Transverse colon (tissue), 4 donors: Measurements from ENCODE around the gene CFAP97D2. TPM values are rescaled to one million over a fixed set of nuclear protein-coding genes. Genes with fewer than 3 reads are reported as not detected.
"Not testable (repeated sequence)": the region's sequence is repeated elsewhere in the genome, so short reads cannot be mapped to it uniquely, and the experiment has no call there.

Experiments
- DNase-seq: peaks from one replicate; pipeline ENCODE4 v3.0.0-alpha.2; 2019
- H3K27ac ChIP-seq, 4 donors: fragments of 200-600 bp; sonication (generic); 2 replicates each; pipeline ENCODE4 v1.5.1; 2016 to 2018; ENCODE audit warnings: inconsistent platforms in 4 of 4
- H3K27me3 ChIP-seq: fragments of 200-600 bp; sonication (generic); 2 replicates; pipeline ENCODE4 v1.5.1; 2017; ENCODE audit warnings: inconsistent platforms
- H3K36me3 ChIP-seq, 4 donors: fragments of 200-600 bp; sonication (generic); 2 replicates each; pipeline ENCODE4 v1.5.1; 2017 to 2019; ENCODE audit warnings: inconsistent platforms in 4 of 4
- H3K4me1 ChIP-seq, 4 donors: fragments of 200-600 bp; sonication (generic); 2 replicates each; pipeline ENCODE4 v1.5.1; 2017 to 2020; ENCODE audit warnings: inconsistent platforms in 4 of 4
- H3K4me3 ChIP-seq, 4 donors: fragments of 200-600 bp; sonication (generic); 1 replicate in 1 of 4; 2 replicates in 3 of 4; pipeline versions ENCODE4 v1.5.1 to v1.6.1; 2017 to 2019; ENCODE audit warnings: inconsistent platforms in 4 of 4
- H3K9me3 ChIP-seq, 2 donors: fragments of 200-600 bp; sonication (generic); 2 replicates each; pipeline ENCODE4 v1.5.1; 2017 to 2019; ENCODE audit warnings: inconsistent platforms in 2 of 2
- EP300 ChIP-seq: sonication (generic); formaldehyde crosslinking; IDR thresholded peaks from one replicate; pipeline ENCODE4 v1.6.1; 2017; ENCODE audit warnings: antibody characterized with exemption, low read depth
- POLR2A ChIP-seq: fragments of 450-650 bp; IDR thresholded peaks from one replicate; pipeline ENCODE4 v1.6.1; 2016; ENCODE audit warnings: antibody characterized with exemption, mild to moderate bottlenecking, moderate library complexity
- POLR2AphosphoS5 ChIP-seq, 3 donors: sonication (generic); formaldehyde crosslinking; IDR thresholded peaks; one replicate each; pipeline ENCODE4 v1.6.1; 2016; ENCODE audit warnings: antibody characterized with exemption in 3 of 3
- WGBS, 2 donors: methylation state at CpG; one replicate each; pipeline ENCODE4 v1.1.5; 2018; ENCODE audit warnings: low coverage in 1 of 2; 5-methylcytosine and 5-hydroxymethylcytosine counted together
- in situ Hi-C, 4 donors: fragments of 200-750 bp; cut with MboI; loops; one replicate each; pipeline versions ENCODE4 v1.15.0 to v1.15.1; 2017; ENCODE audit warnings: low sequenced_read_pairs in 3 of 4, low pct_ligation_motif_present in 1 of 4, low pct_unique_long_range_greater_than_20kb in 1 of 4
- intact Hi-C: fragments of 100-400 bp; cut with DNase I; formaldehyde crosslinking; loops from one replicate; pipeline ENCODE4 v1.15.1; 2023; ENCODE audit warnings: low total_unique reads
- total RNA-seq, 4 donors: library from RNA; depleted of rRNA; stranded (reverse); fragments of >200 nt; gene quantifications; one replicate each; pipeline ENCODE4 v1.1.0, GENCODE V29; 2016
- TF ChIP-seq, protein P1 (sequence below), 5 experiments: fragments of 200-600 bp in 3 of 5; fragments of 450-650 bp in 2 of 5; sonication (generic) in 3 of 5; IDR thresholded peaks; 1 replicate in 2 of 5; 2 replicates in 3 of 5; pipeline ENCODE4 v1.5.1; 2016 to 2017; ENCODE audit warnings: antibody characterized with exemption in 5 of 5, inconsistent platforms in 3 of 5, mild to moderate bottlenecking in 2 of 5, moderate library complexity in 1 of 5

The CFAP97D2 gene
- total RNA-seq, 4 donors from 2014 or later: not detected

GRCh38 chr13:114154476-114154875, 24.6 kb upstream of the CFAP97D2 start:
- Histone ChIP-seq H3K27ac (no peak overlapping the region), H3K27me3 (no peaks in the 10 kb centered on the region), H3K4me1 (peaks cover 3 to 24% (median 13%) of the 10 kb centered on the region in 4 donors), H3K4me3 (no peak overlapping the region), H3K9me3 (no peaks in the 10 kb centered on the region), H3K36me3 (no peaks in the 10 kb centered on the region)
- intact Hi-C loops (no loop called here), in situ Hi-C loops (no loop called here)
- TF ChIP-seq, protein P1, sequence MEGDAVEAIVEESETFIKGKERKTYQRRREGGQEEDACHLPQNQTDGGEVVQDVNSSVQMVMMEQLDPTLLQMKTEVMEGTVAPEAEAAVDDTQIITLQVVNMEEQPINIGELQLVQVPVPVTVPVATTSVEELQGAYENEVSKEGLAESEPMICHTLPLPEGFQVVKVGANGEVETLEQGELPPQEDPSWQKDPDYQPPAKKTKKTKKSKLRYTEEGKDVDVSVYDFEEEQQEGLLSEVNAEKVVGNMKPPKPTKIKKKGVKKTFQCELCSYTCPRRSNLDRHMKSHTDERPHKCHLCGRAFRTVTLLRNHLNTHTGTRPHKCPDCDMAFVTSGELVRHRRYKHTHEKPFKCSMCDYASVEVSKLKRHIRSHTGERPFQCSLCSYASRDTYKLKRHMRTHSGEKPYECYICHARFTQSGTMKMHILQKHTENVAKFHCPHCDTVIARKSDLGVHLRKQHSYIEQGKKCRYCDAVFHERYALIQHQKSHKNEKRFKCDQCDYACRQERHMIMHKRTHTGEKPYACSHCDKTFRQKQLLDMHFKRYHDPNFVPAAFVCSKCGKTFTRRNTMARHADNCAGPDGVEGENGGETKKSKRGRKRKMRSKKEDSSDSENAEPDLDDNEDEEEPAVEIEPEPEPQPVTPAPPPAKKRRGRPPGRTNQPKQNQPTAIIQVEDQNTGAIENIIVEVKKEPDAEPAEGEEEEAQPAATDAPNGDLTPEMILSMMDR (IDR thresholded peaks at IDR 0.05): no peak
- no peak for TF ChIP-seq POLR2A
- no peak for TF ChIP-seq EP300
- TF ChIP-seq POLR2AphosphoS5 (IDR thresholded peaks at IDR 0.05): no peak
- 82% methylated on average over 9 of the region's 9 CpGs; no CpG with 5 or more reads in 1 of the 2 donors for WGBS, 2 donors
- DNase-seq: no peak

GRCh38 chr13:114155320-114155719, 23.7 kb upstream of the CFAP97D2 start:
- 50% methylated on average over 1 of the region's 3 CpGs; no CpG with 5 or more reads in 1 of the 2 donors for WGBS, 2 donors
- Histone ChIP-seq H3K36me3 (no peaks in the 10 kb centered on the region), H3K27me3 (no peaks in the 10 kb centered on the region), H3K27ac (no peak overlapping the region), H3K4me3 (no peak overlapping the region), H3K9me3 (no peaks in the 10 kb centered on the region), H3K4me1 (peaks cover 3 to 24% (median 13%) of the 10 kb centered on the region in 4 donors)
- no peak for DNase-seq
- TF ChIP-seq POLR2A (no peak), POLR2AphosphoS5 (IDR thresholded peaks at IDR 0.05) (no peak), EP300 (no peak)
- TF ChIP-seq, protein P1 (IDR thresholded peaks at IDR 0.05): no peak
- intact Hi-C loops (no loop called here), in situ Hi-C loops (no loop called here)

DNA sequence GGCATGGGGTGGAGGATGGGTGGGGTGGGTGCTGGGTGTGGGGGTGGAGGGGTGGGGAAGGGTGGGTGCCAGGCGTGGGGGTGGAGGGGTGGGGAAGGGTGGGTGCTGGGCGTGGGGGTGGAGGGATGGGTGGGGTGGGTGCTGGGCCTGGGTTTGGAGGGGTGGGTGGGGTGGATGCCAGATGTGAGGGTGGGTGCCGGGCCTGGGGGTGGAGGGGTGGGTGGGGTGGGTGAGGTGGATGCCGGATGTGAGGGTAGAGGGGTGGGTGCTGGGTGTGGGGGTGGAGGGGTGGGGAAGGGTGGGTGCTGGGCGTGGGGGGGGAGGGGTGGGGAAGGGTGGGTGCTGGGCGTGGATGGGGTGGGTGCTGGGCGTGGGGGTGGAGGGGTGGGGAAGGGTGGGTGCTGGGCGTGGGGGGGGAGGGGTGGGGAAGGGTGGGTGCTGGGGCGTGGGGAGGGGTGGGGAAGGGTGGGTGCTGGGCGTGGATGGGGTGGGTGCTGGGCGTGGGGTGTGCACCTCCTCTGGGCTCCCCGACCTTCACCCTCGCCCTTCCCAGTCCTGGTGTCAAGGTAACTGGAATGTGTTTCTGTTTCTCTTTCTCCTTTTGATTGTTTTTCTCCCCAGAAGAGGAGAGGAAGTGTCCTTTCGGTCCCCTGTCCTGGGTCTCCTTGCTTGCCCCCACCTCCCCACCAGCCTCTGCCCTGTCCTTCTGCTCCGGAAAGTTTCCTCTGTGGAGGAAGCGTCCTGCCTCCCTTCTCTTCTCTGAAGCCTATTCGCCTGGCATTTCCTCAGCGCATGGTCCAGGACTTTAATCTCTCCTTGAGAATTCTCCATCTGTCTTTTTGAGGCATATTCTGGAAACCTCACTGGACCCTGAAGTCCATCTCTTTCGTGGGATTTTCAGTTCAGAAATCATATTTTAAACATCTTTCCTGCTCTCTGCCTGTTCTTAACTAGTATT, 22.9 kb upstream of the CFAP97D2 start:
- DNase-seq: no peak
- Histone ChIP-seq H3K27me3 (no peaks in the 10 kb centered on the region), H3K9me3 (no peaks in the 10 kb centered on the region), H3K4me3 (no peak overlapping the region), H3K4me1 (peaks cover 2 to 16% (median 8%) of the 10 kb centered on the region in 4 donors), H3K27ac (peak overlapping the region in 1 of 4 donors; percentile 34), H3K36me3 (no peaks in the 10 kb centered on the region)
- in situ Hi-C loops (no loop called here), intact Hi-C loops (no loop called here)
- TF ChIP-seq, protein P1 (IDR thresholded peaks at IDR 0.05): no peak
- TF ChIP-seq POLR2A (no peak), POLR2AphosphoS5 (IDR thresholded peaks at IDR 0.05) (no peak), EP300 (no peak)
- 25 to 42% methylated on average over 9 to 10 of the region's 19 CpGs for WGBS, 2 donors

DNA sequence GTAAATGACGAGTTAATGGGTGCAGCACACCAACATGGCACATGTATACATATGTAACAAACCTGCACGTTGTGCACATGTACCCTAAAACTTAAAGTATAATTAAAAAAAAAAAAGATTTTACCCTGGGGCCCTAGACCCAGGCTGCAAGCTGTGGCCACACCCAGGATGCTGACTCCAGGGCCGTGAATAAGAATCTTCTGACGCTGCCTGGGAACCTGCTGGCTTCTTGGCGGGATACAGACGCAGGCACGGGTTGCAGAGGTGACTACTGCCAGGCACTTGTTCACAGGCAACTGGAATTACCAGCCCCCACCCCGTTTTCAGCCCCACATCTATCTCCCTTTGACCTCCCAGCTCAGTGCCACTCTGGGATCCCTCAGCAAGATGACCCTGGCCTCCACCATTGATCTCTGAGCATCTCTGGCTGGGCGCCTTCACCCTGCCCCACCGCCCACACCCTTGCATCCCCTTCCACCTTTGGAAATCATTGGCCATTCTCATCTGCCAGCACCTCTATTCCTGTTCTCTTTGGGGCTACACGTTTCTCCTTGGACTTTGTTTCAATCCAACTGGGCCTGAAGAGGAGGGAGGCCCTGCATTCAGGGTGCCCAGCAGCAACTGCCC, 21.1 kb upstream of the CFAP97D2 start:
- Histone ChIP-seq H3K27ac (no peak overlapping the region), H3K4me1 (peaks cover 6 to 21% (median 16%) of the 10 kb centered on the region in 4 donors), H3K27me3 (no peaks in the 10 kb centered on the region), H3K9me3 (no peaks in the 10 kb centered on the region), H3K4me3 (no peak overlapping the region), H3K36me3 (no peaks in the 10 kb centered on the region)
- no peak for DNase-seq
- in situ Hi-C loops (no loop called here), intact Hi-C loops (no loop called here)
- WGBS, 2 donors: 77 to 83% methylated on average over 5 to 11 of the region's 11 CpGs
- TF ChIP-seq, protein P1 (IDR thresholded peaks at IDR 0.05): no peak
- TF ChIP-seq EP300 (no peak), POLR2AphosphoS5 (IDR thresholded peaks at IDR 0.05) (no peak), POLR2A (no peak)

DNA sequence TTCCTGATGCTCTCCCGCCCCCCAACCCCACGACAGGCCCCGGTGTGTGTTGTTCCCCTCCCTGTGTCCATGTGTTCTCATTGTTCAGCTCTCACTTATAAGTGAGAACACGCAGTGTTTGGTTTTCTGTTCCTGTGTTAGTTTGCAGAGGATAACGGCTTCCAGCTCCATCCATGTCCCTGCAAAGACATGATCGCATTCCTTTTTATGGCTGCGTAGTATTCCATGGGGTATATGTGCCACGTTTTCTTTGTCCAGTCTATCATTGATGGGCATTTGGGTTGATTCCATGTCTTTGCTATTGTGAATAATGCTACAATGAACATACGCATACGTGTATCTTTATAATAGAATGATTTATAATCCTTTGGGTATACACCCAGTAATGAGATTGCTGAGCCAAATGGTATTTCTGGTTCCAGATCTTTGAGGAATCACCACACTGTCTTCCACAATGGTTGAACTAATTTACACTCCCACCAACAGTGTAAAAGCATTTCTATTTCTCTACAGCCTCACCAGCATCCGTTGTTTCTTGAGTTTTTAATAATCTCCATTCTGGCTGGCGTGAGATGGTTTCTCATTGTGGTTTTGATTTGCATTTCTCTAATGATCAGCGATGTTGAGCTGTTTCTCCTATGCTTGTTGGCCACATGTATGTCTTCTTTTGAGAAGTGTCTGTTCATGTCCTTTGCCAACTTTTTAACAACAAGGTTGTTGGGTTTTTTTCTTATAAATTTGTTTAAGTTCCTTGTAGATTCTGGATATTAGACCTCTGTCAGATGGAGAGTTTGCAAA, 20.0 kb upstream of the CFAP97D2 start:
- H3K27ac ChIP-seq, in situ Hi-C loops, H3K27me3 ChIP-seq, DNase-seq, H3K9me3 ChIP-seq, H3K4me3 ChIP-seq, H3K36me3 ChIP-seq, intact Hi-C loops: not testable (repeated sequence)
- WGBS, 2 donors: 84 to 88% methylated on average over 6 to 13 of the region's 13 CpGs
- H3K4me1 ChIP-seq: peaks cover 6 to 21% (median 16%) of the 10 kb centered on the region in 4 donors
